MCF 10A (cell line): ENCODE data around the gene CPE. TPM values are rescaled to one million over a fixed set of nuclear protein-coding genes. Genes with fewer than 3 reads are reported as not detected.

Source experiments
- BruUV-seq: library from RNA; stranded (reverse); fragments of 400-500 nt; replicated peaks from 2 replicates; lab custom pipeline; 2021; lab: Mats Ljungman, UMichigan
- CTCF ChIA-PET: fragments of 300-600 bp; sonication (Branson Sonifier 250); formaldehyde crosslinking; extraction: SDS; loops from one replicate; lab custom pipeline; 2021; ENCODE audit warnings: antibody characterized with exemption, inconsistent platforms; lab: Yijun Ruan, JAX
- POLR2A ChIA-PET: fragments of 300-600, 350-650 bp; sonication (Branson Sonifier 250); formaldehyde crosslinking; extraction: SDS; loops from one replicate; lab custom pipeline; 2020; ENCODE audit warnings: antibody characterized with exemption, inconsistent platforms; lab: Yijun Ruan, JAX
- DNase-seq: peaks from one replicate; pipeline ENCODE4 v3.0.0-alpha.2; 2018; ENCODE audit not compliant: unreplicated experiment
- H3K27ac Mint-ChIP-seq: one replicate; pipeline ENCODE4 v1.8.0; 2022; ENCODE audit warnings: mild to moderate bottlenecking, low read depth, mixed read lengths; ENCODE audit not compliant: unreplicated experiment
- H3K27me3 Mint-ChIP-seq: one replicate; pipeline ENCODE4 v1.8.0; 2022; ENCODE audit warnings: mixed read lengths; ENCODE audit not compliant: insufficient read depth, unreplicated experiment
- H3K36me3 Mint-ChIP-seq: one replicate; pipeline ENCODE4 v1.8.0; 2022; ENCODE audit warnings: mild to moderate bottlenecking, moderate library complexity, mixed read lengths; ENCODE audit not compliant: insufficient read depth, unreplicated experiment
- H3K4me1 Mint-ChIP-seq: one replicate; pipeline ENCODE4 v1.8.0; 2022; ENCODE audit warnings: mixed read lengths; ENCODE audit not compliant: insufficient read depth, unreplicated experiment
- H3K4me3 Mint-ChIP-seq: one replicate; pipeline ENCODE4 v1.8.0; 2022; ENCODE audit warnings: mild to moderate bottlenecking, moderate library complexity, mixed read lengths; ENCODE audit not compliant: unreplicated experiment
- H3K9me3 Mint-ChIP-seq: one replicate; pipeline ENCODE4 v1.8.0; 2022; ENCODE audit warnings: mixed read lengths; ENCODE audit not compliant: unreplicated experiment
- CTCF ChIP-seq: fragments of 200-600 bp; IDR thresholded peaks from one replicate; pipeline ENCODE4 v1.8.0; 2022; ENCODE audit warnings: antibody characterized with exemption, mild to moderate bottlenecking; ENCODE audit not compliant: unreplicated experiment
- intact Hi-C: fragments of 100-400 bp; cut with micrococcal nuclease; formaldehyde crosslinking; loops from 2 replicates; pipeline ENCODE4 v1.14.1; 2022
- total RNA-seq: library from RNA; stranded (reverse); gene quantifications from 2 replicates; pipeline ENCODE4 v1.2.3, GENCODE V29; 2022

The CPE gene
- total RNA-seq, 1 experiment from 2014 or later: 8.3 TPM

GRCh38 chr4:165508372-165509120 is 129.7 kb downstream of the CPE start:
- ChIA-PET CTCF (interaction anchor here (1.8 to 8.5 kb wide), 3 partner anchors 16 to 30 kb away, joined by 4 to 99 read pairs (median 4); no protein-coding TSS in a partner anchor), POLR2A (interaction anchor here (0.6 to 2.9 kb wide), 5 partner anchors 11 to 1716 kb away, joined by 3 to 11 read pairs (median 3); no protein-coding TSS in a partner anchor)
- no peaks in the 10 kb centered on the region for H3K27me3 Mint-ChIP-seq
- TF ChIP-seq CTCF: no peak
- no peak overlapping the region for H3K27ac Mint-ChIP-seq
- H3K4me1 Mint-ChIP-seq: peaks cover 19% of the 10 kb centered on the region
- no peak for DNase-seq
- BruUV-seq: no TSS peak
- H3K36me3 Mint-ChIP-seq: no peaks in the 10 kb centered on the region
- intact Hi-C loops: no loop called here
- no peak overlapping the region for H3K4me3 Mint-ChIP-seq
- no peaks in the 10 kb centered on the region for H3K9me3 Mint-ChIP-seq

- ChIA-PET CTCF (no interaction called here), POLR2A (no interaction called here)
- intact Hi-C loops: no loop called here
- Mint-ChIP-seq H3K27ac (no peak overlapping the region), H3K27me3 (no peaks in the 10 kb centered on the region), H3K9me3 (no peaks in the 10 kb centered on the region), H3K4me1 (peaks cover 4% of the 10 kb centered on the region), H3K36me3 (no peaks in the 10 kb centered on the region), H3K4me3 (no peak overlapping the region)
- DNase-seq: no peak
- BruUV-seq: no TSS peak
- no peak for TF ChIP-seq CTCF
Measured at GRCh38 chr4:165512424-165512823, 133.6 kb downstream of the CPE start.

- H3K27ac Mint-ChIP-seq: no peak overlapping the region
- CTCF ChIA-PET: interaction anchor here (0.7 to 4.6 kb wide), 4 partner anchors 8 to 23 kb away, joined by 3 to 23 read pairs (median 4); no protein-coding TSS in a partner anchor
- intact Hi-C loops: no loop called here
- no peak for TF ChIP-seq CTCF
- H3K4me3 Mint-ChIP-seq: no peak overlapping the region
- H3K36me3 Mint-ChIP-seq: no peaks in the 10 kb centered on the region
- no peak for DNase-seq
- no peaks in the 10 kb centered on the region for H3K9me3 Mint-ChIP-seq
- peaks cover under 1% of the 10 kb centered on the region for H3K4me1 Mint-ChIP-seq
- no TSS peak for BruUV-seq
- POLR2A ChIA-PET: interaction anchor here (1.1 to 2.2 kb wide), 3 partner anchors 9 to 21 kb away, joined by 3 to 13 read pairs (median 3); no protein-coding TSS in a partner anchor
- no peaks in the 10 kb centered on the region for H3K27me3 Mint-ChIP-seq
Measured at GRCh38 chr4:165514739-165515138, 135.9 kb downstream of the CPE start.

GRCh38 chr4:165515201-165515600 is 136.4 kb downstream of the CPE start:
- intact Hi-C loops: no loop called here
- Mint-ChIP-seq H3K27ac (no peak overlapping the region), H3K27me3 (no peaks in the 10 kb centered on the region), H3K4me3 (no peak overlapping the region), H3K4me1 (peaks cover 5% of the 10 kb centered on the region), H3K36me3 (no peaks in the 10 kb centered on the region), H3K9me3 (no peaks in the 10 kb centered on the region)
- ChIA-PET POLR2A (interaction anchor here (1.1 to 2.2 kb wide), 3 partner anchors 9 to 22 kb away, joined by 3 to 13 read pairs (median 3); no protein-coding TSS in a partner anchor), CTCF (interaction anchor here (0.7 to 4.6 kb wide), 3 partner anchors 8 to 23 kb away, joined by 3 to 23 read pairs (median 4); no protein-coding TSS in a partner anchor)
- no peak for TF ChIP-seq CTCF
- BruUV-seq: no TSS peak
- no peak for DNase-seq
